Muscle of leg (tissue), 11 donors: ENCODE data around the gene DUSP16. TPM values are rescaled to one million over a fixed set of nuclear protein-coding genes. Genes with fewer than 3 reads are reported as not detected.
A peak's percentile ranks its signal among the peaks of the same experiment; 100 is the strongest.

Experiments
- DNase-seq: peaks from one replicate; pipeline ENCODE4 v3.0.0; 2013
- H3K27ac ChIP-seq: one replicate; pipeline ENCODE4 v1.5.1; 2013; ENCODE audit warnings: mild to moderate bottlenecking, low read length, control low read depth
- H3K27me3 ChIP-seq: one replicate; pipeline ENCODE4 v1.6.1; 2013; ENCODE audit warnings: low read length; ENCODE audit not compliant: control insufficient read depth, insufficient read depth
- H3K36me3 ChIP-seq: one replicate; pipeline ENCODE4 v1.6.1; 2013; ENCODE audit warnings: low read length; ENCODE audit not compliant: control insufficient read depth, insufficient read depth
- H3K4me1 ChIP-seq: one replicate; pipeline ENCODE4 v1.6.1; 2013; ENCODE audit warnings: low read length; ENCODE audit not compliant: control insufficient read depth, insufficient read depth
- H3K4me3 ChIP-seq: one replicate; pipeline ENCODE4 v1.5.1; 2013; ENCODE audit warnings: low read length, control low read depth
- H3K9me3 ChIP-seq: replicated peaks from 2 replicates; pipeline ENCODE4 v1.6.1; 2013; ENCODE audit warnings: low read depth, low read length; ENCODE audit not compliant: control insufficient read depth
- WGBS: methylation state at CpG from one replicate; pipeline ENCODE4 v1.1.5; 2013; ENCODE audit warnings: missing lambda C conversion rate; ENCODE audit not compliant: insufficient coverage; 5-methylcytosine and 5-hydroxymethylcytosine counted together
- polyA plus RNA-seq, 8 donors: library from polyadenylated mRNA; unstranded; fragments of 120-200 nt; gene quantifications; one replicate each; pipeline versions ENCODE4 v1.2.1 to v1.2.3, GENCODE V29; 2013; ENCODE audit warnings: inconsistent platforms in 1 of 8, low replicate concordance in 1 of 8; ENCODE audit not compliant: insufficient read length in 8 of 8, insufficient read depth in 1 of 8
- total RNA-seq: library from RNA; stranded (reverse); fragments of 120-200 nt; gene quantifications from one replicate; pipeline ENCODE4 v1.2.4, GENCODE V29; 2013

Gene DUSP16
- total and polyA plus RNA-seq, 9 donors = 18.2 to 34.1 (median 25.9) TPM

- Histone ChIP-seq H3K27ac (no peak overlapping the region), H3K4me1 (peaks cover 13% of the 10 kb centered on the region), H3K4me3 (no peak overlapping the region), H3K9me3 (no peaks in the 10 kb centered on the region), H3K36me3 (no peaks in the 10 kb centered on the region), H3K27me3 (no peaks in the 10 kb centered on the region)
- WGBS = 50% methylated on average over 1 of the region's 3 CpGs
- no peak for DNase-seq
Measured at GRCh38 chr12:12446786-12447185, 115.9 kb downstream of the DUSP16 start.

DNA sequence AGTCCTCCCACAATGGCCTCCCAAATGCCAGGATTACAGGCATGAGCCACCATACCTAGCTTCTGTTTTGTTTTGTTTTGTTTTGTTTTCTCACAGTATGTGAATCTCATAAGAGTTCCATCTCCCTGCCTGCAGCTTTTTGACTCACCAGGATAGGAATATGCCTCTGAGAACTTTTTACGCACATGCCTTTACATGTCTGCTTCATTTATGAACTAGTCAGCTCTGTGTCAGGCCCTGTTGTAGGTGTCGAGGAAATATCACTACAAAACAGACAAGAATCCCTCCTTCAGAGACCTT, 116.8 kb downstream of the DUSP16 start:
- H3K27me3 ChIP-seq = no peaks in the 10 kb centered on the region
- WGBS = no CpG with 5 or more reads among the region's 2 CpGs

GRCh38 chr12:12445165-12445881, 117.3 kb downstream of the DUSP16 start:
- H3K27ac ChIP-seq = no peak overlapping the region
- H3K9me3 ChIP-seq = no peaks in the 10 kb centered on the region
- no peak overlapping the region for H3K4me3 ChIP-seq
- no peak for DNase-seq
- no peaks in the 10 kb centered on the region for H3K27me3 ChIP-seq
- H3K4me1 ChIP-seq = peaks cover 18% of the 10 kb centered on the region
- WGBS = no CpG with 5 or more reads among the region's 4 CpGs
- H3K36me3 ChIP-seq = no peaks in the 10 kb centered on the region

More for the DNA sequence above, 116.8 kb downstream of the DUSP16 start:
- Histone ChIP-seq H3K4me1 (peaks cover 17% of the 10 kb centered on the region), H3K9me3 (no peaks in the 10 kb centered on the region), H3K27ac (no peak overlapping the region), H3K36me3 (no peaks in the 10 kb centered on the region), H3K4me3 (no peak overlapping the region)
- DNase-seq = no peak

DNA sequence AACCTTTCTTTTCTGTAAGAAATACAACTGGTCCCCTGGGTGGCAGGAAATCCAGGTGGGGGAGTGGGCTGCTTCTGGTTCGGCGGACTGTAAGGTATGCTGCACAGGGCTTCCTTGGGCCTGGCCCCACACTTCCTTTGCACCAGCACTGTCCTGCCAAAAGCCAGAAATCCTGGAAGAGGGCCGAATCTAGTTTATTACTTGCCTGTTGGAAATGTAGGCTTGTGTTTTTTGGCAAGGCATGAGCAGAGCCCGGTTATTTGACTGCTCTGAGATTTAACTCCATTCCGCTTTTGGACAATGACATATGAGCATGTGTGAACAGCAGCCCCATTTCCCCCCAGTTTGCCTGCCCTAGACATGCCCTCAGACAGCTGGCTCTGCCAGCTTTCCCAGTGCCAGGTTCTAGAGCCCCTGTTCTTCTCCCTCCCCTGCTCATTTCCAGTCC, 119.2 kb downstream of the DUSP16 start:
- Histone ChIP-seq H3K27me3 (no peaks in the 10 kb centered on the region), H3K36me3 (no peaks in the 10 kb centered on the region), H3K9me3 (no peaks in the 10 kb centered on the region), H3K4me1 (peaks cover 18% of the 10 kb centered on the region), H3K4me3 (no peak overlapping the region), H3K27ac (peak overlapping the region; percentile 83)
- WGBS = 13% methylated on average over 3 of the region's 5 CpGs
- peak; percentile 90 for DNase-seq

GRCh38 chr12:12442548-12443071, 120.1 kb downstream of the DUSP16 start:
- no peaks in the 10 kb centered on the region for H3K36me3 ChIP-seq
- peaks cover 18% of the 10 kb centered on the region for H3K4me1 ChIP-seq
- 43% methylated on average over 4 of the region's 5 CpGs for WGBS
- no peak overlapping the region for H3K4me3 ChIP-seq
- no peaks in the 10 kb centered on the region for H3K9me3 ChIP-seq
- peak; percentile 56 for DNase-seq
- peak overlapping the region; percentile 83 for H3K27ac ChIP-seq
- no peaks in the 10 kb centered on the region for H3K27me3 ChIP-seq

- WGBS = 87% methylated on average over 3 of the region's 4 CpGs
- peaks cover 13% of the 10 kb centered on the region for H3K4me1 ChIP-seq
- DNase-seq = no peak
Measured at GRCh38 chr12:12441843-12442461, 120.7 kb downstream of the DUSP16 start.

GRCh38 chr12:12441429-12441807, 121.2 kb downstream of the DUSP16 start:
- H3K36me3 ChIP-seq = no peaks in the 10 kb centered on the region
- H3K27ac ChIP-seq = no peak overlapping the region
- WGBS = no CpG with 5 or more reads among the region's 2 CpGs
- H3K27me3 ChIP-seq = no peaks in the 10 kb centered on the region
- H3K4me3 ChIP-seq = no peak overlapping the region
- H3K9me3 ChIP-seq = no peaks in the 10 kb centered on the region
- no peak for DNase-seq
- peaks cover 13% of the 10 kb centered on the region for H3K4me1 ChIP-seq

More at GRCh38 chr12:12441843-12442461, 120.7 kb downstream of the DUSP16 start:
- H3K27me3 ChIP-seq = no peaks in the 10 kb centered on the region
- H3K36me3 ChIP-seq = no peaks in the 10 kb centered on the region
- H3K27ac ChIP-seq = no peak overlapping the region
- H3K9me3 ChIP-seq = no peaks in the 10 kb centered on the region
- H3K4me3 ChIP-seq = no peak overlapping the region

- no peak for DNase-seq
- Histone ChIP-seq H3K27ac (no peak overlapping the region), H3K36me3 (no peaks in the 10 kb centered on the region), H3K9me3 (no peaks in the 10 kb centered on the region), H3K4me1 (peaks cover 13% of the 10 kb centered on the region), H3K4me3 (no peak overlapping the region), H3K27me3 (no peaks in the 10 kb centered on the region)
- 59% methylated on average over 4 of the region's 4 CpGs for WGBS
Measured at GRCh38 chr12:12440784-12441428, 121.8 kb downstream of the DUSP16 start.

- H3K27ac ChIP-seq = peak overlapping the region; percentile 0
- H3K9me3 ChIP-seq = no peaks in the 10 kb centered on the region
- WGBS = 81% methylated on average over 4 of the region's 6 CpGs
- no peaks in the 10 kb centered on the region for H3K27me3 ChIP-seq
- DNase-seq = peak; percentile 35
- no peak overlapping the region for H3K4me3 ChIP-seq
- peaks cover 3% of the 10 kb centered on the region for H3K36me3 ChIP-seq
- peaks cover 13% of the 10 kb centered on the region for H3K4me1 ChIP-seq
Measured at GRCh38 chr12:12439636-12440035, 123.0 kb downstream of the DUSP16 start.

- DNase-seq = no peak
- no peaks in the 10 kb centered on the region for H3K27me3 ChIP-seq
- H3K36me3 ChIP-seq = peaks cover 3% of the 10 kb centered on the region
- H3K9me3 ChIP-seq = no peaks in the 10 kb centered on the region
- no peak overlapping the region for H3K4me3 ChIP-seq
- H3K27ac ChIP-seq = no peak overlapping the region
- 100% methylated on average over 1 of the region's 2 CpGs for WGBS
- H3K4me1 ChIP-seq = peaks cover 12% of the 10 kb centered on the region
Measured at GRCh38 chr12:12436831-12437345, 125.8 kb downstream of the DUSP16 start.
